GM10248 (cell line): Measurements from ENCODE around the gene RASD1.

Source experiments
- CTCF ChIA-PET: fragments of 300-600 bp; sonication (Branson Sonifier 250); formaldehyde crosslinking; extraction: SDS; loops from one replicate; lab custom pipeline; 2021; ENCODE audit warnings: antibody characterized with exemption; lab: Yijun Ruan, JAX
- POLR2A ChIA-PET: fragments of 350-650 bp; sonication (Branson Sonifier 250); formaldehyde crosslinking; extraction: SDS; loops from one replicate; lab custom pipeline; 2020; ENCODE audit warnings: antibody characterized with exemption; lab: Yijun Ruan, JAX
- DNase-seq: peaks from one replicate; pipeline ENCODE4 v3.0.0; 2012; ENCODE audit errors: extremely low spot score
- CTCF ChIP-seq: IDR thresholded peaks from 2 replicates; pipeline ENCODE4 v1.5.1; 2012; ENCODE audit warnings: mild to moderate bottlenecking, low read depth; ENCODE audit errors: extremely low read depth, missing control alignments, control extremely low read depth

The RASD1 gene

GRCh38 chr17:17479209-17479608 lies 17.0 kb downstream of the RASD1 start:
- ChIA-PET POLR2A (no interaction called here), CTCF (interaction anchor here (1.0 kb wide), 1 partner anchor 18 kb away, joined by 4 read pairs; no protein-coding TSS in a partner anchor)
- TF ChIP-seq CTCF: no peak
- DNase-seq: no peak

GRCh38 chr17:17476865-17477467 lies 19.2 kb downstream of the RASD1 start, which contains the start of gene MED9:
Gene MED9 (plus strand): TSS chr17:17477000. CDS start chr17:17477042, 42 bp downstream.
- DNase-seq: peak; percentile 99
- ChIA-PET POLR2A (no interaction called here), CTCF (no interaction called here)
- TF ChIP-seq CTCF: no peak

- TF ChIP-seq CTCF: no peak
- CTCF ChIA-PET: interaction anchor here (1.0 to 2.4 kb wide), 2 partner anchors 23 to 25 kb away, joined by 5 to 10 read pairs; no protein-coding TSS in a partner anchor
- no peak for DNase-seq
- POLR2A ChIA-PET: no interaction called here
These were observed 21.9 kb downstream of the RASD1 start for GRCh38 chr17:17474341-17474740.

GRCh38 chr17:17472333-17472920 lies 23.8 kb downstream of the RASD1 start:
- no peak for TF ChIP-seq CTCF
- DNase-seq: no peak
- CTCF ChIA-PET: interaction anchor here (1.1 to 2.7 kb wide), 3 partner anchors 19 to 37 kb away, joined by 4 to 20 read pairs (median 4); partner anchors contain the start of gene RASD1
- POLR2A ChIA-PET: no interaction called here

- no peak for DNase-seq
- TF ChIP-seq CTCF: no peak
- ChIA-PET CTCF (no interaction called here), POLR2A (interaction anchor here (0.5 kb wide), 1 partner anchor 26 kb away, joined by 5 read pairs; the partner anchor contains the start of gene RASD1)
These were observed 26.2 kb downstream of the RASD1 start for GRCh38 chr17:17469996-17470395.

- DNase-seq: no peak
- ChIA-PET CTCF (no interaction called here), POLR2A (no interaction called here)
- TF ChIP-seq CTCF: no peak
These were observed 26.8 kb downstream of the RASD1 start for GRCh38 chr17:17469358-17469757.
